ENCODE results near the gene GPR137C. TPM values are rescaled to one million over a fixed set of nuclear protein-coding genes. Genes with fewer than 3 reads are reported as not detected.

The GPR137C gene, protein sequence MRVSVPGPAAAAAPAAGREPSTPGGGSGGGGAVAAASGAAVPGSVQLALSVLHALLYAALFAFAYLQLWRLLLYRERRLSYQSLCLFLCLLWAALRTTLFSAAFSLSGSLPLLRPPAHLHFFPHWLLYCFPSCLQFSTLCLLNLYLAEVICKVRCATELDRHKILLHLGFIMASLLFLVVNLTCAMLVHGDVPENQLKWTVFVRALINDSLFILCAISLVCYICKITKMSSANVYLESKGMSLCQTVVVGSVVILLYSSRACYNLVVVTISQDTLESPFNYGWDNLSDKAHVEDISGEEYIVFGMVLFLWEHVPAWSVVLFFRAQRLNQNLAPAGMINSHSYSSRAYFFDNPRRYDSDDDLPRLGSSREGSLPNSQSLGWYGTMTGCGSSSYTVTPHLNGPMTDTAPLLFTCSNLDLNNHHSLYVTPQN
- total RNA-seq = 0.33 and 0.48 TPM in 2 replicates

GRCh38 chr14:52552063-52552988 is at the start of gene GPR137C, which contains the start of gene TXNDC16:
TSS of gene GPR137C (plus strand) at chr14:52552836. CDS start at chr14:52553148, 312 bp downstream.
TSS of gene TXNDC16 (minus strand) at chr14:52552505. CDS start at chr14:52543557, 8,948 bp downstream.

Other genes starting within 250 kb of the GPR137C start
- not detected in 2 replicates for gene PTGER2, start 238.5 kb upstream of the GPR137C start, total RNA-seq
- 2.3 and 3.0 TPM in 2 replicates for gene TXNDC16, start 331 bp upstream of the GPR137C start, total RNA-seq
- gene ERO1A, start 142.7 kb downstream of the GPR137C start, total RNA-seq = 73.5 and 74.2 TPM in 2 replicates
- gene PSMC6, start 154.4 kb downstream of the GPR137C start, total RNA-seq = 75.1 and 98.6 TPM in 2 replicates
- gene STYX, start 177.3 kb downstream of the GPR137C start, total RNA-seq = 32.0 and 41.6 TPM in 2 replicates
- 27.8 and 59.7 TPM in 2 replicates for gene GNPNAT1, start 238.8 kb downstream of the GPR137C start, total RNA-seq

Measured in vein endothelial cell (primary cell).